NCI-H1417 treated with DMSO at 0.1 percent for 48 hours (cell line): ENCODE data around the gene GRIN2C.
A peak's percentile ranks its signal among the peaks of the same experiment; 100 is the strongest.
"Not testable (repeated sequence)": the region's sequence is repeated elsewhere in the genome, so short reads cannot be mapped to it uniquely, and the experiment has no call there.

Source experiments
- DNase-seq: peaks from one replicate; lab custom pipeline; 2025; lab: John Stamatoyannopoulos, UW

The GRIN2C gene

GRCh38 chr17:74879308-74879707 lies 19.6 kb upstream of the GRIN2C start:
- DNase-seq, result no peak

DNA sequence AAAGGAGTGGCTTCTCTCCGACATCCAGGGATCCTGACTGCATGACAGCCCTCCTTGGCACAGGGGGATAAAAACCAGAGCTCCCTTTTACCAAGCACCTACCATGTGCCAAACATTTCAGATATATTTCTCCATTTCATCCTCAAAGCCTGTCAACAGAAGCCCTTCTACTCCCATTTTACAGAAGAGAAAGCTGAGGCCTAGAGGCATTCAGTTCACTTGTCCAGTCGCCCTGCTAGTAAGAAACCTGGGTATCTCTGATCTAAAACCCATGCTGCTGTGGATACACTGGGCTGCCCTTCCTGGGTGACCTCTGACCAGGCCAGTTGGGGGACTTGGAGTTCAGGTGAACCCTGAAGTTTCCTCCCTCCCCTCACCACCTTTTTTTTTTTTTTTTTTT lies 19.0 kb upstream of the GRIN2C start:
- DNase-seq, result no peak

- no peak for DNase-seq
Observed at GRCh38 chr17:74877592-74878548, 18.2 kb upstream of the GRIN2C start.

DNA sequence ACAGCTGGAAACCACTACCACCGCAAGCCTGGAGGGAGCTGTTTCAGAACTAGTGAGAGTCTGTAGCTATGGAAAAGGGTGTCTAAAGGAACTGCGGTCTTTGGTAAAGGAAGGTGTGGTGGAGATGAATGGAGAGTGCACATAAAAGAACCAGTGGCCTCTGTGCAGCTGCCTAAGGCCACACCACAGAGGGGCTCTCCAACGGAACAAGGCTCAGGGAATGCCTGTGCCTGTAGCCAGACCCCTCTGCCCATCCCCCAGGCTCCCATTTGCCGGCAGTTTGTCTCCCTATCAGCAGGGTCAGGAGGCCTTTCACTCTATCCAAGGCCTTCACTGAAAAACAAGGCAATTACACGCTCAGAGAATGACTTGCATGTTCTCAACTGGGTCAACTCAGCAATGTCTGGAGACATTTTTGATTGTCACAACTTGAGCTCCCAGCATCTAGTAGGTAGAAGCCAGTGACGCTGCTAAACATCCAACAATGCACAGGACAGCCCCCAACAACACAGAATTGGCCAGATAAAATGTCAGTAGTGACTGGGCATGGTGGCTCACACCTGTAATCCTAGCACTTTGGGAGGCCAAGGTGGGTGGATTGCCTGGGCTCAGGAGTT lies 16.4 kb upstream of the GRIN2C start:
- DNase-seq, result no peak

- DNase-seq, result no peak
Observed at GRCh38 chr17:74875155-74875976, 15.7 kb upstream of the GRIN2C start.

GRCh38 chr17:74874615-74875037 lies 14.9 kb upstream of the GRIN2C start:
- no peak for DNase-seq

DNA sequence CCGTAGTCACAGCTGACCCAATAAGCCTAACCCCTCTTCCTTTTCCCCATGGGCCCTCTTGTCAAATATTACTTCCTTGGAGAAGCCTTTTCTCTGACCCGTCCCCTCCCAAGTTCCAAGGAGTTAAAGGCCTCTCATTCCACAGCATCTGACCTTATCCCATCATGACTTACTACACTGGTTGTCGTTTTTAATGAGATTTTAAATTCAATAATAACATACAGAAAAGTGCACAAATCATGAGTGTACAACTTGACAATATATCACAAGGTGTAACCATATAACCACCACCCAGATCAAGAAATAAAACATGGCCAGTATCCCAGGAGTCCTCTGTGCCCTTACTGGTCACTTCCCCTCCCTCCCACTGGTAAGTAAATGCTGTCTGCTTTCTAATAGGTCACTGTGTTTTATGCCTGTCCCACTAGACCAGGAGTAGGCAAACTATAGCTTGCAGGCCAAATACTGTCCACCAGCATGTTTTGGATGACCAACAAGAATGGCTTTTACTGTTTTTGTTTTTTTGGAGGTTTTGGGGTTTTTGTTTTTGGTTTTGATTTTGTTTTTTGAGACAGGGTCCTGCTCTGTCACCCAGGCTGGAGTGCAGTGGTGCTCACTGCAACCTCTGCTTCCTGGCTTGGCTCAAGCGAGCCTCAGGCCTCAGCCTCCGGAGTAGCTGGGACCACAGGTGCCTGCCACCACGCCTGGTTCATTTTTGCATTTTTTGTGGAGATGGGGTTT lies 14.4 kb upstream of the GRIN2C start:
- DNase-seq, result no peak

DNA sequence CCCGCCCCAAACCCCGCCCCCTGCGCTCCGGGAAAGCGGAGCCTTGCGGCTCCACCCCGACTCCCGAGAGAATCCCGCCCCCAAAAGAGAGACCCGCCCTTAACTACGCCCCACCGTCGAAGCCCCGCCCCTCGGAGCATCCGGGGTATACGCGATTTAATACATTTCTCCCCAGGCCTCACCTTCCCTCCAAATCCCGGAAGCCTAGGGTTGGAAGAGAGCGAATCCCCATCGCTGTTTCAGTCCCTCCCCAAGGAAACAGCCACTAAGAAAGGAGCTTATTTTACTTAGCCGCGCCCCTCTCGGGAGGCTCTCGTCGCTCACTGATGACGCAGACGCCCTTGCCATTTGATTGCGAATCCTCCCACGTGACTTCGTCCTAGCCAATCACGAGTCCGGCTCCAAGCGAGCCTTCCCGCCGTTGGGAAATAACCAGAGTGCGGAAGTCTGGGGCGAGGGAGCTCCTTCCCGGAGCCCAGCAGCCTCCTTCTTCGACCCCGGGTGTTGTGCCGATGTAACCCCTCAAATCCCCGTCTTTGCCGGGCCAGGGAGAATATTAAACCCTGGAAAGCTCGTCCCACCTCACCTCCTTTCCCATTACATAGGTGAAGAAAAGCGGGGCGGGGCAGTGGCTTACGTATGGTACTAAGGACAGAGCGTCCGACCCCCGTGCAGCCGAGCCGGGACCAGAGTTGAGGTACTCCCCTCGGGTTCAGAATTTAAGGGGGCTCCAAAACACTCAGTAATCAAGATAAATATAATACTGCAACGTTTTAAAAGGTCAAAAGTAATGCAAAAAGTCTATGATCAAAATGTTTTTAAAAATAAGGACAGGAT lies 13.6 kb upstream of the GRIN2C start:
- DNase-seq, result peak; percentile 99

- no peak for DNase-seq
Observed at GRCh38 chr17:74872313-74873036, 12.8 kb upstream of the GRIN2C start, which contains the start of gene FDXR. FDXR (minus strand) TSS chr17:74872994; CDS start chr17:74872944, 50 bp downstream.

DNA sequence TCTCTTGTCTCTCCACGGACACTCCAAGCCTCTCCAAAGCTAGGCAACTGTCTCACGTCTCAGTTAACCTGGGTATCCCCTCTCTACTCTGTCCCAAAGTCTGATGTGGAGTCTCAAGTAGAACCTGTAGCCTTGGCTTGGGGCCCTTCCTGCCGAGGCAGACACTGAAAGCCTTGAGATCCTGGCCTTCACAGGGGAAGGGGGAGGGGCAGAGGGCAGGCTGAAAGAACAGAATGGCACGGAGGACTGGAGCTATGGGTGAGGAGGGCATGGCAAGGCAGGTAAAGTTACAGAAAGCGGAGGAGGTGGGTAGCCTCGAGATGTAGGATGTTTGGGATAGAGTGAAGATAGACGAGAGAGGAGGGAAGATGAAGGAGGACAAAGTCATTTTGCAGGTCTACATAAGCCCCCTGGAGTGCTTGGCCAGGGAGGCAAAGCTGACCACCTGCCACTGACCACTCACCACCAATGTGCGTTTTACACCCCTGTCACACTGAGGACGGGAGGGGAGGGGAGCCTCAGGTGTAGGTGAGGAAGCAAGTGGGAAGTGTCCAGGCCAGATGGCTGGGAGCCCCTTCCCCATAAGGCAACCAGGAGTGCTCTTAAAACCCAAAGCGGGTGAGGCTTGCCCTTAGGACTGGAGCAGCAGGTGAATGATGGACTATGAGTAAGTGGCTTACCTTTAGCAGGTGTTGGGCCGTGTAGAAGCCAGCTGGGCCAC lies 11.8 kb upstream of the GRIN2C start:
- no peak for DNase-seq

- DNase-seq, result no peak
Observed at GRCh38 chr17:74870512-74870911, 10.8 kb upstream of the GRIN2C start.

DNA sequence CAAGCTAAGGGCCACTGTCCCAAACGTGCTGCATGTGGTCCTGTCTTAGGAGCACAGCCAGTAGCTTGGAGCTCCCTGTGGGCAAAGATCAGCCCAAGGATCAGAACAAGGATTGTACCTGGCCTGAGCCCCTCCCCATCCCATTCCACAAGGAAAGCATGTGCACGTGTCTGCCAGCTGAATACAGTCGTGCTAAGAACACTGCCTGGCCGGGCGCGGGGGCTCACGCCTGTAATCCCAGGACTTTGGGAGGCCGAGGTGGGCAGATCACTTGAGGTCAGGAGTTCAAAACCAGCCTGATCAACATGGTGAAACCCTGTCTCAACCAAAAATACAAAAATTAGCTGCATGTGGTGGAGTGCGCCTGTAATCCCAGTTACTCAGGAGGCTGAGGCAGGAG lies 10.3 kb upstream of the GRIN2C start:
- DNase-seq, result not testable (repeated sequence)

GRCh38 chr17:74868908-74869255 lies 9.2 kb upstream of the GRIN2C start:
- no peak for DNase-seq

DNA sequence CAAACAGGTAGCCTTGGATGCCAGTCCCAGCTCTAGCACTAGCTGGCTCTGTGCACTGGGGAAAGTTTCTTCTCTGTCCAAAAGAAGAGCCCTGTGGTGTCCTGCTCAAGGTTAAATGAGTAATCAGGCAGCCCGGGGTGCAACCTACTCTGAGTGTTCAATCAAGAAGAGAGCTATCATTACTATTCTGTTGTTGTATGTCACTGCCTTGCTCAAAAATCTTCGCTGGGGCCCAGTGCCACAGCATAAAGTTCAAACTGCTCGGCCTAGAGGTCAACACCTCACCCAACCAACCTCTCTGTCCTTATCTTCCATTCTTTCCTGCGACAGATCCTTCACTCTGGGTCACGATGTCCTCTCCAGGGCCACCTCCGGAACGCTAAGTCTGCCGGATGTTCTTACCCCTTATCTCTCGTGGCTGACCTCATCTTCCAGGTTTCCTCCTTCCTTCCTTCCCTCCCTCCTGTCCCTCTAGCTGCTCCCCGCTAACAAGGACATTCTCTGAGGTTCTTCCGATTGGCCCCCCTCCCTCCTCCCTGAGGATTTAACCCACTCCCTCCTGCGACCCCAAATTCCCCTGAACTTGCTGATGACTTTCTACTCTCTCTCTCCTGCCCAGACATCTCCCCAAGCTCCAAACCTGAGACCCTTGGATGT lies 8.7 kb upstream of the GRIN2C start:
- DNase-seq, result no peak

- DNase-seq, result no peak
Observed at GRCh38 chr17:74866198-74866835, 6.6 kb upstream of the GRIN2C start.

- DNase-seq, result no peak
Observed at GRCh38 chr17:74865504-74866197, 6.0 kb upstream of the GRIN2C start.

GRCh38 chr17:74864866-74865395 lies 5.2 kb upstream of the GRIN2C start:
- DNase-seq, result no peak
